IPS-15b (cell line): ENCODE measurements around the gene GFRAL.
"Not testable (repeated sequence)": the region's sequence is repeated elsewhere in the genome, so short reads cannot be mapped to it uniquely, and the experiment has no call there.

ENCODE experiments used
- H3K27me3 ChIP-seq: one replicate; pipeline ENCODE4 v1.6.1; 2013; ENCODE audit warnings: low read length; ENCODE audit not compliant: control insufficient read depth, insufficient read depth
- H3K36me3 ChIP-seq: one replicate; pipeline ENCODE4 v1.6.1; 2013; ENCODE audit warnings: low read length; ENCODE audit not compliant: control insufficient read depth, insufficient read depth
- H3K4me1 ChIP-seq: one replicate; pipeline ENCODE4 v1.6.1; 2013; ENCODE audit warnings: mild to moderate bottlenecking, low read length; ENCODE audit not compliant: control insufficient read depth, insufficient read depth
- H3K4me3 ChIP-seq: one replicate; pipeline ENCODE4 v1.5.1; 2013; ENCODE audit warnings: low read depth, low read length
- H3K9ac ChIP-seq: one replicate; pipeline ENCODE4 v1.6.1; 2013; ENCODE audit warnings: low read depth, mild to moderate bottlenecking, low read length
- H3K9me3 ChIP-seq: one replicate; pipeline ENCODE4 v1.6.1; 2013; ENCODE audit warnings: mild to moderate bottlenecking, low read length; ENCODE audit not compliant: control insufficient read depth, insufficient read depth

Gene GFRAL, protein sequence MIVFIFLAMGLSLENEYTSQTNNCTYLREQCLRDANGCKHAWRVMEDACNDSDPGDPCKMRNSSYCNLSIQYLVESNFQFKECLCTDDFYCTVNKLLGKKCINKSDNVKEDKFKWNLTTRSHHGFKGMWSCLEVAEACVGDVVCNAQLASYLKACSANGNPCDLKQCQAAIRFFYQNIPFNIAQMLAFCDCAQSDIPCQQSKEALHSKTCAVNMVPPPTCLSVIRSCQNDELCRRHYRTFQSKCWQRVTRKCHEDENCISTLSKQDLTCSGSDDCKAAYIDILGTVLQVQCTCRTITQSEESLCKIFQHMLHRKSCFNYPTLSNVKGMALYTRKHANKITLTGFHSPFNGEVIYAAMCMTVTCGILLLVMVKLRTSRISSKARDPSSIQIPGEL

DNA sequence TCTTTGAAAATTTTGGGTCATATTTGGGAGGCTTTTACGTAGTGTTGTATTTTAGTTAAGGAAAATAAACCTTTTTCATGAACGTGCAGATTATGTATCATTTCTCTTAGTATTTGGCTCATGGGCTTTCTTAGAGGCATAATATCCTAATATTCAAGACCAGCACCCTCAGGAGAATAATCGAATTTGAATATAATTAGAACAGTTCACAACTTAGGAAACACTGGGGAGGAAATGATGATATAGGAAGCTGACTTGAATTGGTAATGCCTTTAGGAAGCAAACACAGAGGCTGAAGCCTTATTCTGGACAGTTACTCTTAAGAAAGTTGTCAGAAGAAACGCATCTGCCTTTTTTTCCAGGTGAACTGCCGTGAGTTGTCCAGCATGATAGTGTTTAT, at the start of gene GFRAL:
TSS of gene GFRAL (plus strand) at position 301 of the 400 bp plus-strand sequence. CDS start at position 387, 86 bp downstream.
- Histone ChIP-seq H3K9me3 (no peaks in the 10 kb centered on the region), H3K9ac (no peak within 1 kb of the TSS), H3K27me3 (no peaks in the 10 kb centered on the region), H3K36me3 (no peaks in the 10 kb centered on the region), H3K4me1 (no peaks in the 10 kb centered on the region), H3K4me3 (no peak within 1 kb of the TSS)

DNA sequence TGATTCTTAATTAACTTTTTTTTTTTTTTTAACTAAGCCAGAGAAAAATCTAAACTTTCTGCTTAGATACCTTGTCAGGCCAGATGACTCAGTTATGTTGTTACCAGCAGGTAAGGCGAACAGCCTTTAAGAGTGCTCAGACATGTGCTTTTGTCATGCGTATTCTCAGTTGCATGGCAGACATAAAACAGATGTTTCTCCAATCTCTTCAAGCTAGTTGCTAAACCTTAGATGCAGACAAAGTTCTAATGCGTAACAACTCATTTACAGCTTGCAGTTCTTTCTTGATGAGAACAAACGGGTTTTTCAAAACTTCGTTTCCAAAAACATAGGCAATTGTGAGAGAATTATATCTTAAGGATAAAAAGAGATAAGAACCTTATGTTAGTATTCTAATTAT, 49.6 kb upstream of the GFRAL start:
- no peak overlapping the region for H3K4me3 ChIP-seq
- H3K9ac ChIP-seq, result no peak overlapping the region
- H3K36me3 ChIP-seq, result no peaks in the 10 kb centered on the region
- H3K9me3 ChIP-seq, result no peaks in the 10 kb centered on the region
- no peaks in the 10 kb centered on the region for H3K4me1 ChIP-seq
- no peaks in the 10 kb centered on the region for H3K27me3 ChIP-seq

DNA sequence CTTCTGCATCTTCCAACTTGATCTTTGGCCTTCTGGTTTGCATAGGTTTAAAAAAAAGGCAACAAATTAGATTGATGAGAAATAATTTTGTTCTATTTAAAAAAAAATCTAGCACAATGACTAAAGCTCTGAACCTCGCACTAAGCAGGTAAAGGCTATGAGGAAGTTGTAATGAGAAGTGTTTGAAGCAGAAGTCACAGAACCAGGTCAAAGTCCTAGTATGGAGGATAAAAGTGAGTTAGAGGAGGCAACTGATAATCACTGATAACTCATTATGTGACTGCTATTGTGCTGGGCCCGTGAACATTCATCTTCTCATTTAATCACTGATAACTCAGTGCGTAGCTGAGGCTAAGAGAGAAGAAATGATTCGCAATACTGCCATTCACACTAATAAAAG, 46.1 kb upstream of the GFRAL start:
- H3K27me3 ChIP-seq, result no peaks in the 10 kb centered on the region
- H3K9ac ChIP-seq, result no peak overlapping the region
- H3K4me1 ChIP-seq, result no peaks in the 10 kb centered on the region
- no peaks in the 10 kb centered on the region for H3K36me3 ChIP-seq
- H3K9me3 ChIP-seq, result no peaks in the 10 kb centered on the region
- no peak overlapping the region for H3K4me3 ChIP-seq

DNA sequence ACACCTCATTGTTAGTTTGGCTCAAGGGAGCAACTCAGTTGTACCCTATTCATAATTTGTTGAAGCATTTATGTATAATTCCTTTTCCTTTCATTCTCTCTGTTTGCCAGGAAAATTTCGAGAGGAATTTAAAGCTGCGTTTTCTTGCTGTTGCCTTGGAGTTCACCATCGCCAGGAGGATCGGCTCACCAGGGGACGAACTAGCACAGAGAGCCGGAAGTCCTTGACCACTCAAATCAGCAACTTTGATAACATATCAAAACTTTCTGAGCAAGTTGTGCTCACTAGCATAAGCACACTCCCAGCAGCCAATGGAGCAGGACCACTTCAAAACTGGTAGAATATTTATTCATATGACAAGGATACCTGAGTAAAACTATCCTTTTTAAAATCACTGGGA, 45.2 kb upstream of the GFRAL start:
- no peaks in the 10 kb centered on the region for H3K9me3 ChIP-seq
- no peaks in the 10 kb centered on the region for H3K27me3 ChIP-seq
- H3K4me3 ChIP-seq, result no peak overlapping the region
- no peak overlapping the region for H3K9ac ChIP-seq
- no peaks in the 10 kb centered on the region for H3K36me3 ChIP-seq
- H3K4me1 ChIP-seq, result no peaks in the 10 kb centered on the region

DNA sequence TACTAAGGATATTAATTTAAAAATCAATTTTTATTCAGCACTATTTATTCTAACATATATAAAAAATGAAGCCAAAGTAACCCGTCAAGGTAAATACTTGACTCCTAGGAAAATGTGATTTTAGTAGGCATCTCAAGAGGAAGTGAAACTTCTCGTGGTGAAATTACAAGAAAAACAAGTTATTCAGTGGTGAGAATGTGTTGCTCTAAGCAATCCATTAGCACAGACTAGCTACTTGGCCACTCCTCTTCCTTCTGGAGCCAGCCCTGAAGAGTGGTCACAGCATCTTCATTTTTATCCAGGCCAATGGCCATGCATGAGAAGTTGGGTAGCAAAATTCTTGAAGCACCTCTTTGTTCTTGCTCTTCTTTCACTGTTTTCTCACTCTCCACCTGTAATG, 40.4 kb upstream of the GFRAL start:
- Histone ChIP-seq H3K9ac (no peak overlapping the region), H3K4me3 (no peak overlapping the region), H3K4me1 (no peaks in the 10 kb centered on the region), H3K36me3 (no peaks in the 10 kb centered on the region), H3K27me3 (no peaks in the 10 kb centered on the region), H3K9me3 (no peaks in the 10 kb centered on the region)

DNA sequence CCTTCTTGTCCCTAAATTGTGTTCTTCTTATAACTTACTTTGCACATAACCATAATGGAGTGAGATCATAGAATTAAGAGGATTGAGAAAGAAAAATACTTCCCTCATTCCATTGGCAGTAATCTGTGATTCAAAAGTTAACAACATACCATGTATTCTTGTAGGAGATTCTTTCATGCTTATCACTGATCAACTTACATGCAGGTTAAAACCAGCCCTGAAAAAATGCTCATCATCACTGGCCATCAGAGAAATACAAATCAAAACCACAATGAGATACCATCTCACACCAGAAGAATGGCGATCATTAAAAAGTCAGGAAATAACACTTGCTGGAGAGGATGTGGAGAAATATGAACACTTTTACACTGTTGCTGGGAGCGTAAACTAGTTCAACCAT, 36.5 kb upstream of the GFRAL start:
- Histone ChIP-seq H3K4me1 (no peaks in the 10 kb centered on the region), H3K9ac (no peak overlapping the region), H3K36me3 (no peaks in the 10 kb centered on the region), H3K4me3 (no peak overlapping the region), H3K27me3 (no peaks in the 10 kb centered on the region), H3K9me3 (no peaks in the 10 kb centered on the region)

DNA sequence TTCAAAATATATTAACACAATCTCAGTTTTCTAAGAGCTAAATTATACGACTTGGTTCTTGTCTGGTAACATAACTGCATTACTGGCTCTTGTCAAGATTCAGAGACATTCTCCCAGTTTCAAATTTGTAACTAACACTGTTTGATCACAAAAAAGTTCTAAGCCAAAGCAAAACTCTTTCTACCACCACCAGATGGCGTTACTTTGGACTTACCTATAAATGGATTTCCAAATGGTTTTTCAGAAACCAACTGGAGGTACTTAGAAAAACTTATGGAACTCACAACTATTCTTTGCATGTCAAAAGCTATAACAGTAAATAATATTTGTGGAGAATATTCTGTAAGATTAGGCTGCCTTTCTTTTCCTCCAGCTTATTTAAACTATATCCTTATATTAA, 34.2 kb upstream of the GFRAL start:
- H3K4me1 ChIP-seq, result no peaks in the 10 kb centered on the region
- H3K36me3 ChIP-seq, result no peaks in the 10 kb centered on the region
- no peak overlapping the region for H3K9ac ChIP-seq
- no peak overlapping the region for H3K4me3 ChIP-seq
- no peaks in the 10 kb centered on the region for H3K9me3 ChIP-seq
- H3K27me3 ChIP-seq, result no peaks in the 10 kb centered on the region

DNA sequence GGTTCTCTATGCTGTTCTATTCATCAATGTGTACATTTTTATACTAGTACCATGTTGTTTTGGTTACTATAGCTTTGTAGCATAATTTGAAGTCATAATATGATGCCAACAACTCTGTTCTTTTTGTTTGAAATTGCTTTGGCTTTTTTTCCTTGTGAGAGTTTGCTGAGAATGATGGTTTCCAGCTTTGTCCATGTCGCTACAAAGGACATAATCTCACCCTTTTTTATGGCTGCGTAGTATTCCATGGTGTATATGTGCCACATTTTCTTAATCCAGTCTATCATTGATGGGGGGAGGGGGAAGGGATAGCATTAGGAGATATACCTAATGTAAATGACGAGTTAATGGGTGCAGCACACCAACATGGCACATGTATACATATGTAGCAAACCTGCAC, 30.1 kb upstream of the GFRAL start:
- H3K4me1 ChIP-seq, H3K9ac ChIP-seq, H3K4me3 ChIP-seq, H3K27me3 ChIP-seq, H3K9me3 ChIP-seq, H3K36me3 ChIP-seq: not testable (repeated sequence)

DNA sequence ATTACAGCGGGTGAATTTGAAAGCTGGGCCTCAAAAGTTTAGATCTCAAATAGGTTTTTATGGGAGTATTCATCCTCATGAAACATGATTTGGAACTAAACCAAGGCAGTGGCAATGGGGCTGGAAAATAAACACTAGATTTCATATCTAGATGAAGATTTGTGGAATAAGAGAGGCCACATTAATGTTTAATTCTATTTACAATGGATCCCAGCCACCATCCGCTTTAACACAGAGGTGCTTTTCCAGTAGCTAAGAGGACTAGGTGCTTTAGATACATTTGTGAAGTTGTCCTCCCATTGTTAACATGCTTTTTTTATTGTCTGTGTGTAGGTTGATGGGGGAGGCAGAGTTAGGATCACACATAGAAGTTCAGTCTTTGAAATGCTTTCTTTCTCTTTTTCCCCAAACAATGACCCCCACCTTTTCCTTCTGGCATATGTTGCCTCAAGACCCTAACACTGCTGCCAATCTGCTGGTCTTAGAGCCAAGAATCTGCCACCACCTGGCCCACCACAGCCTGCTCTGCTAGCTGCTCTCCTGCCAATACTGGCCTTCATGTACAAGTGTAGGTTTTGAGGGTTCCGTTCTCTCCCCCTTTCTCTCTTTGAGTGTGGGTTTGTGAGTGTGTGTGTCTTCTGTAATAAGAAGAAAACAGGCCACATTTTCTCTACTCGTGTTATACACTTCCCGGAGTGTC, 27.8 kb upstream of the GFRAL start:
- no peak overlapping the region for H3K9ac ChIP-seq
- H3K4me3 ChIP-seq, result no peak overlapping the region
- no peaks in the 10 kb centered on the region for H3K36me3 ChIP-seq
- no peaks in the 10 kb centered on the region for H3K9me3 ChIP-seq
- no peaks in the 10 kb centered on the region for H3K4me1 ChIP-seq
- H3K27me3 ChIP-seq, result no peaks in the 10 kb centered on the region

DNA sequence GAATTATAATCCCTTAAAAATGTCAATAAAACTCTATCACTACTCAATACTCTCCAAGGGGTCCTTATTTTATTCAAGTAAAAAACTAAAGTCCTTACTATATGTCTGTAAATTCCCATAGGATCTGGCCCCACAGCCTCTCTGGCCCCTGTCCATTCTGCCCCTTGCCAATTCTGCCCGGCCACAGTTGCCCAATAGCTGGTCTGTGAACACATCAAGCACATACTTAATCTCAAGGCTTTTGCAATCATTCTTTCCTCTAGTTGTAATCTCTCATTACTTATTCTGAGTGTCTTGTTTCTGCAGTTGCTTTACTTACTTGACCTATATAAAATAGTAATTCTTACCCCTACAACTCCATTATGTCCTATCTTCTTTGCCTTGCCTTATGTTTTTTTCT, 22.5 kb upstream of the GFRAL start:
- H3K27me3 ChIP-seq, result no peaks in the 10 kb centered on the region
- H3K36me3 ChIP-seq, result no peaks in the 10 kb centered on the region

DNA sequence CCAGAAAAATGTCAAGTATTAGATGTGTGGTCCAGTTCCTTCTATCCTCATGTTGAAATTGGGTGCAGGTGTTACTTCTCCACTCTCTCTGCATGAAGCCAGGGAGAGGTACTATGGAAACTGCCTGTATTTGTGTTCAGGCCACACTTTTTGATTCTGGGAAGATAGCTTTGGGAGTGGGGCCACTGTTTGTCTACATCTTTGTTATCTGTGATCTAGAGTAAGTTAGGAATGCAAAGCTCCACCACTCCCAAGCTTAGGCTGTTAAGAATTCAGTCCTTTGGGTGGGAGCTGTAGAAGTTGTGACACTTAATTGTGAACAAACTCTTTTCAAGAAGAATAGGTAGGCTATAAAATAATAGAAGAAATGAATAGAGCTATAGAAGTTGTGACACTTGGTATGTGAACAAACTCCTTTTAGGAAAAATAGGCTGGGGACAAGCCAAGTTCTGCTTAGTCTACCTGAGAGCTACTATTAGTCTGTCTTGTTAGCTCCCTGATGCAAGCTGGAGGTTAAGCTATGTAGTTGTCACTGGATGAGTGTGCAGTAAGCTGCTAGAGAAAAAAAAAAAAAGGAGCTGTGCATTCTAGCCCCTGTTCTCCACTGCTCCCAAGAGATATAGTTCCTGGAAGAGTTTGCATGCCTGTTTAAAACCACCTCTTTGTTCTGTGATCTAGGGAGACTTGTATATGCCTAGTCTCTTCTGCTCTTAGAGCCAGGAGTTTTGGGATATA, 7.1 kb upstream of the GFRAL start:
- Histone ChIP-seq H3K27me3 (no peaks in the 10 kb centered on the region), H3K4me3 (no peak overlapping the region), H3K4me1 (no peaks in the 10 kb centered on the region), H3K9ac (no peak overlapping the region), H3K36me3 (no peaks in the 10 kb centered on the region), H3K9me3 (no peaks in the 10 kb centered on the region)

More for the DNA sequence above, 22.5 kb upstream of the GFRAL start:
- Histone ChIP-seq H3K4me1 (no peaks in the 10 kb centered on the region), H3K9me3 (no peaks in the 10 kb centered on the region), H3K9ac (no peak overlapping the region), H3K4me3 (no peak overlapping the region)

DNA sequence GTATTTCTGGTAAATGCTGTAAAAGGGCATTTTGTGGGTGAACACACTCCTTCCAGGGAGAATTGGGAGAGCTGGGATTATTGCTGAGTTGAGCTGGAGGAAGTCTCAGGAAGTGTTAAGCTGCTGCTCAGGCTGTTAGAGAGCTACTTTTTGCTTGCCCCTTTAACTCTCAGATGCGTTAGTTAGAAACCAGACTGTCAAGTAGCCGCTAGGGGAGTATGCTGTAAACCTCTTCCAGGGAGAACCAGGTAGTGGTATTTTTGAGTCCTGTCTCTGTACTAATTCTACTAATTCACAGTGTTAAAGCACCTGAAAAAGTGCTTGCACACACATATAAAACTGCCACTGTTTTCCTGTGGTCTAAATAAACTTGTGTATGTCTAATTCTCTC, 6.6 kb upstream of the GFRAL start:
- Histone ChIP-seq H3K36me3 (no peaks in the 10 kb centered on the region), H3K9ac (no peak overlapping the region), H3K27me3 (no peaks in the 10 kb centered on the region), H3K9me3 (no peaks in the 10 kb centered on the region), H3K4me3 (no peak overlapping the region), H3K4me1 (no peaks in the 10 kb centered on the region)
